ENCODE data around the gene FGD3. TPM values are rescaled to one million over a fixed set of nuclear protein-coding genes. Genes with fewer than 3 reads are reported as not detected.

The FGD3 gene
- polyA plus RNA-seq, 1 experiment: not detected

- no peak for TF ChIP-seq CTCF (IDR thresholded peaks at IDR 0.05; ENCODE audit: insufficient read depth, low read depth, low read length)
- ChIA-PET POLR2A (no interaction called here), CTCF (interaction anchor here (2.3 kb wide), 1 partner anchor 56 kb away, joined by 4 read pairs; no protein-coding TSS in a partner anchor)
- no peak overlapping the region for H3K4me3 ChIP-seq (ENCODE audit: low read depth, low read length)
- H3K27me3 ChIP-seq (ENCODE audit: control insufficient read depth, insufficient read depth, low read length): no peaks in the 10 kb centered on the region
- no peaks in the 10 kb centered on the region for H3K36me3 ChIP-seq (ENCODE audit: control insufficient read depth, insufficient read depth, low read length)
- DNase-seq (ENCODE audit: low read depth): no peak
Measured at GRCh38 chr9:93059715-93060578, 112.6 kb downstream of the FGD3 start.

GRCh38 chr9:93060746-93061259, 113.5 kb downstream of the FGD3 start:
- Histone ChIP-seq H3K36me3 (ENCODE audit: control insufficient read depth, insufficient read depth, low read length) (no peaks in the 10 kb centered on the region), H3K4me3 (ENCODE audit: low read depth, low read length) (no peak overlapping the region), H3K27me3 (ENCODE audit: control insufficient read depth, insufficient read depth, low read length) (no peaks in the 10 kb centered on the region)
- no peak for TF ChIP-seq CTCF (IDR thresholded peaks at IDR 0.05; ENCODE audit: insufficient read depth, low read depth, low read length)
- CTCF ChIA-PET: interaction anchor here (2.3 kb wide), 1 partner anchor 57 kb away, joined by 4 read pairs; no protein-coding TSS in a partner anchor
- no peak for DNase-seq (ENCODE audit: low read depth)
- POLR2A ChIA-PET: interaction anchor here (0.6 kb wide), 1 partner anchor 18 kb away, joined by 12 read pairs; no protein-coding TSS in a partner anchor

- Histone ChIP-seq H3K4me3 (ENCODE audit: low read depth, low read length) (no peak overlapping the region), H3K27me3 (ENCODE audit: control insufficient read depth, insufficient read depth, low read length) (no peaks in the 10 kb centered on the region), H3K36me3 (ENCODE audit: control insufficient read depth, insufficient read depth, low read length) (no peaks in the 10 kb centered on the region)
- no peak for TF ChIP-seq CTCF (IDR thresholded peaks at IDR 0.05; ENCODE audit: insufficient read depth, low read depth, low read length)
- POLR2A ChIA-PET: no interaction called here
- DNase-seq (ENCODE audit: low read depth): no peak
- CTCF ChIA-PET: no interaction called here
Measured at GRCh38 chr9:93061260-93061751, 114.0 kb downstream of the FGD3 start.

GRCh38 chr9:93061791-93062763, 114.8 kb downstream of the FGD3 start:
- no peak overlapping the region for H3K4me3 ChIP-seq (ENCODE audit: low read depth, low read length)
- no peaks in the 10 kb centered on the region; the same call in 1 of the 2 replicates for H3K27me3 ChIP-seq (ENCODE audit: control insufficient read depth, insufficient read depth, low read length)
- DNase-seq (ENCODE audit: low read depth): no peak
- ChIA-PET POLR2A (no interaction called here), CTCF (no interaction called here)
- TF ChIP-seq CTCF (IDR thresholded peaks at IDR 0.05; ENCODE audit: insufficient read depth, low read depth, low read length): no peak
- H3K36me3 ChIP-seq (ENCODE audit: control insufficient read depth, insufficient read depth, low read length): no peaks in the 10 kb centered on the region
